HL-60 (cell line): ENCODE measurements around the gene NEBL.

Experiments used
- DNase-seq, 2 experiments: peaks; one replicate each; pipeline ENCODE4 v3.0.0-alpha.2; 2010 to 2020; ENCODE audit warnings: low read depth in 1 of 2, low spot score in 1 of 2
- H3K27ac ChIP-seq: fragments of 250-450 bp; sonication (Bioruptor Pico); replicated peaks from 2 replicates; pipeline ENCODE4 v1.5.1; 2020; ENCODE audit warnings: mild to moderate bottlenecking, moderate library complexity
- H3K27me3 ChIP-seq: fragments of 250-450 bp; sonication (Bioruptor Pico); 2 replicates; pipeline ENCODE4 v1.5.1; 2021; ENCODE audit warnings: mild to moderate bottlenecking, moderate library complexity; ENCODE audit not compliant: insufficient read depth, poor library complexity, severe bottlenecking
- H3K4me3 ChIP-seq: replicated peaks from 2 replicates; pipeline ENCODE4 v1.5.1; 2011; ENCODE audit warnings: mild to moderate bottlenecking, control low read depth, low read length; ENCODE audit not compliant: insufficient read depth
- CTCF ChIP-seq: IDR thresholded peaks from one replicate; pipeline ENCODE4 v1.5.1; 2011; ENCODE audit warnings: low read length, control low read depth, inconsistent platforms; ENCODE audit not compliant: insufficient read depth
- GABPA ChIP-seq: IDR thresholded peaks from 2 replicates; pipeline ENCODE4 v1.6.1; 2012; ENCODE audit warnings: low read depth
- POLR2AphosphoS5 ChIP-seq: IDR thresholded peaks from 2 replicates; pipeline ENCODE4 v1.6.1; 2012; ENCODE audit warnings: low read depth
- REST ChIP-seq: IDR thresholded peaks from 2 replicates; pipeline ENCODE4 v1.6.1; 2012; ENCODE audit warnings: low read depth; ENCODE audit not compliant: insufficient replicate concordance
- SPI1 ChIP-seq: IDR thresholded peaks from 2 replicates; pipeline ENCODE4 v1.6.1; 2012; ENCODE audit warnings: low read depth, mild to moderate bottlenecking, borderline replicate concordance

NEBL gene

GRCh38 chr10:20834825-20835224, 62.3 kb downstream of the NEBL start:
- H3K27ac ChIP-seq: no peak overlapping the region

GRCh38 chr10:20822825-20823224, 74.3 kb downstream of the NEBL start:
- H3K4me3 ChIP-seq: no peak overlapping the region
- H3K27ac ChIP-seq: no peak overlapping the region
- no peak for DNase-seq
- no peak for TF ChIP-seq CTCF
- no peak for TF ChIP-seq POLR2AphosphoS5
- no peak for TF ChIP-seq REST
- no peak for TF ChIP-seq SPI1
- TF ChIP-seq GABPA: no peak
- no peaks in the 10 kb centered on the region for H3K27me3 ChIP-seq

More at GRCh38 chr10:20834825-20835224, 62.3 kb downstream of the NEBL start:
- DNase-seq: no peak
- H3K27me3 ChIP-seq: no peaks in the 10 kb centered on the region
- no peak for TF ChIP-seq REST
- no peak for TF ChIP-seq POLR2AphosphoS5
- TF ChIP-seq SPI1: no peak
- no peak for TF ChIP-seq CTCF
- no peak for TF ChIP-seq GABPA
- H3K4me3 ChIP-seq: no peak overlapping the region

GRCh38 chr10:20817646-20818045, 79.5 kb downstream of the NEBL start:
- TF ChIP-seq POLR2AphosphoS5 (no peak), SPI1 (no peak), CTCF (no peak), GABPA (no peak), REST (no peak)
- no peak for DNase-seq
- H3K27ac ChIP-seq: no peak overlapping the region
- H3K27me3 ChIP-seq: no peaks in the 10 kb centered on the region
- H3K4me3 ChIP-seq: no peak overlapping the region
